ENCODE measurements around the gene PDHX.

DNA sequence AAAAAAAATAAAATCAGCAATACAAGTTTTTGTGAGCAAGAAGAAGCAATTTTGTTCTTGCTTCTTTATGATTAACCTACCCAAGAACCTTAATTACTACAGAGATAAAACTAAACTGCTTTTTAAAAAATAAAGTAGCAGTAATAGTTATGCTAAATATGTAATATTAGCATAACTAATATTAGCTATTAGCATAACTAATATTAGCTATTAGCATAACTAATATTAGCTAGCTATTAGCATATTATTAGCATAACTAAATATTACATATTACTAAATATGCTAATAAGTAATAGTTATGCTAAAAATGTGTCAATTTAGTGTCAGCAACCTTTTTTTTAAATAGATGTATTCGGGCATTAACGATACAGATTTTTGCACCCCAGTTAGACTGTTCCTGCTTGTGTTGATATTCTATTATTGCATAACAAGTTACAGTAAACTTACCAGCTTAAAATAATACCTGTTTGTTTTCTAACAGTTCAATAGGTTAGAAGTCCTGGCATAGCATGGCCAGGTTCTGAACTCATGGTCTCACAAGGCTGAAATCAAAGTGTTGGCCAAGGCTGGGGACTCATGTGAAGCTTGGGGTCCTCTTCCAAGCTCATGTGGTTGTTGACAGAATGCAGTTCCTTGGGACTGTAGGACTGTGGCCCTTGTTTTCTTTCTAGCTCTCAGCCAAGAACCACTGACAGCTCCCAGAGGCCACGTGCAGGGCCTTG lies 48.4 kb downstream of the PDHX start:
- TF ChIP-seq CTCF (IDR thresholded peaks at IDR 0.05 in 8 of 11, conservative IDR thresholded peaks at IDR 0.05 in 3 of 11), result no peak
- no peak for TF ChIP-seq POLR2A (IDR thresholded peaks at IDR 0.05)
